MCF 10A (cell line): ENCODE data around the gene TCERG1L. TPM values are rescaled to one million over a fixed set of nuclear protein-coding genes. Genes with fewer than 3 reads are reported as not detected.

Experiments used
- BruUV-seq: library from RNA; stranded (reverse); fragments of 400-500 nt; replicated peaks from 2 replicates; lab custom pipeline; 2021; lab: Mats Ljungman, UMichigan
- CTCF ChIA-PET: fragments of 300-600 bp; sonication (Branson Sonifier 250); formaldehyde crosslinking; extraction: SDS; loops from one replicate; lab custom pipeline; 2021; ENCODE audit warnings: antibody characterized with exemption, inconsistent platforms; lab: Yijun Ruan, JAX
- POLR2A ChIA-PET: fragments of 300-600, 350-650 bp; sonication (Branson Sonifier 250); formaldehyde crosslinking; extraction: SDS; loops from one replicate; lab custom pipeline; 2020; ENCODE audit warnings: antibody characterized with exemption, inconsistent platforms; lab: Yijun Ruan, JAX
- DNase-seq: peaks from one replicate; pipeline ENCODE4 v3.0.0-alpha.2; 2018; ENCODE audit not compliant: unreplicated experiment
- H3K27ac Mint-ChIP-seq: one replicate; pipeline ENCODE4 v1.8.0; 2022; ENCODE audit warnings: mild to moderate bottlenecking, low read depth, mixed read lengths; ENCODE audit not compliant: unreplicated experiment
- H3K27me3 Mint-ChIP-seq: one replicate; pipeline ENCODE4 v1.8.0; 2022; ENCODE audit warnings: mixed read lengths; ENCODE audit not compliant: insufficient read depth, unreplicated experiment
- H3K36me3 Mint-ChIP-seq: one replicate; pipeline ENCODE4 v1.8.0; 2022; ENCODE audit warnings: mild to moderate bottlenecking, moderate library complexity, mixed read lengths; ENCODE audit not compliant: insufficient read depth, unreplicated experiment
- H3K4me1 Mint-ChIP-seq: one replicate; pipeline ENCODE4 v1.8.0; 2022; ENCODE audit warnings: mixed read lengths; ENCODE audit not compliant: insufficient read depth, unreplicated experiment
- H3K4me3 Mint-ChIP-seq: one replicate; pipeline ENCODE4 v1.8.0; 2022; ENCODE audit warnings: mild to moderate bottlenecking, moderate library complexity, mixed read lengths; ENCODE audit not compliant: unreplicated experiment
- H3K9me3 Mint-ChIP-seq: one replicate; pipeline ENCODE4 v1.8.0; 2022; ENCODE audit warnings: mixed read lengths; ENCODE audit not compliant: unreplicated experiment
- CTCF ChIP-seq: fragments of 200-600 bp; IDR thresholded peaks from one replicate; pipeline ENCODE4 v1.8.0; 2022; ENCODE audit warnings: antibody characterized with exemption, mild to moderate bottlenecking; ENCODE audit not compliant: unreplicated experiment
- intact Hi-C: fragments of 100-400 bp; cut with micrococcal nuclease; formaldehyde crosslinking; loops from 2 replicates; pipeline ENCODE4 v1.14.1; 2022
- total RNA-seq: library from RNA; stranded (reverse); gene quantifications from 2 replicates; pipeline ENCODE4 v1.2.3, GENCODE V29; 2022

TCERG1L gene
- total RNA-seq, 1 experiment from 2014 or later, result not detected

GRCh38 chr10:131059881-131060280 lies 251.6 kb downstream of the TCERG1L start:
- no peak overlapping the region for H3K4me3 Mint-ChIP-seq
- peaks cover 13% of the 10 kb centered on the region for H3K9me3 Mint-ChIP-seq
- CTCF ChIA-PET, result interaction anchor here (0.6 to 0.7 kb wide), 2 partner anchors 250 to 1164 kb away, joined by 3 to 5 read pairs; no protein-coding TSS in a partner anchor
- no peak overlapping the region for H3K27ac Mint-ChIP-seq
- no peak for DNase-seq
- no peaks in the 10 kb centered on the region for H3K27me3 Mint-ChIP-seq
- TF ChIP-seq CTCF, result no peak
- no TSS peak for BruUV-seq
- POLR2A ChIA-PET, result no interaction called here
- H3K36me3 Mint-ChIP-seq, result no peaks in the 10 kb centered on the region
- H3K4me1 Mint-ChIP-seq, result no peaks in the 10 kb centered on the region
- intact Hi-C loops, result no loop called here

- Mint-ChIP-seq H3K36me3 (no peaks in the 10 kb centered on the region), H3K4me1 (no peaks in the 10 kb centered on the region), H3K4me3 (no peak overlapping the region), H3K9me3 (peaks cover 13% of the 10 kb centered on the region), H3K27me3 (no peaks in the 10 kb centered on the region), H3K27ac (no peak overlapping the region)
- no peak for DNase-seq
- intact Hi-C loops, result no loop called here
- ChIA-PET CTCF (no interaction called here), POLR2A (no interaction called here)
- no TSS peak for BruUV-seq
- TF ChIP-seq CTCF, result no peak
Observed at GRCh38 chr10:131058799-131059198, 252.7 kb downstream of the TCERG1L start.

- no peak overlapping the region for H3K27ac Mint-ChIP-seq
- POLR2A ChIA-PET, result no interaction called here
Observed at GRCh38 chr10:131056781-131057180, 254.7 kb downstream of the TCERG1L start.

GRCh38 chr10:131056091-131056579 lies 255.4 kb downstream of the TCERG1L start:
- Mint-ChIP-seq H3K9me3 (peaks cover 16% of the 10 kb centered on the region), H3K27ac (no peak overlapping the region), H3K4me1 (no peaks in the 10 kb centered on the region), H3K36me3 (no peaks in the 10 kb centered on the region), H3K27me3 (no peaks in the 10 kb centered on the region), H3K4me3 (no peak overlapping the region)
- no TSS peak for BruUV-seq
- no peak for DNase-seq
- CTCF ChIA-PET, result no interaction called here
- POLR2A ChIA-PET, result no interaction called here
- TF ChIP-seq CTCF, result no peak
- intact Hi-C loops, result no loop called here

More at GRCh38 chr10:131056781-131057180, 254.7 kb downstream of the TCERG1L start:
- CTCF ChIA-PET, result no interaction called here
- H3K9me3 Mint-ChIP-seq, result peaks cover 13% of the 10 kb centered on the region
- no peaks in the 10 kb centered on the region for H3K36me3 Mint-ChIP-seq
- no peaks in the 10 kb centered on the region for H3K4me1 Mint-ChIP-seq
- no peak for DNase-seq
- no TSS peak for BruUV-seq
- no peaks in the 10 kb centered on the region for H3K27me3 Mint-ChIP-seq
- H3K4me3 Mint-ChIP-seq, result no peak overlapping the region
- no peak for TF ChIP-seq CTCF
- intact Hi-C loops, result no loop called here
